ENCODE measurements around the gene VASN. TPM values are rescaled to one million over a fixed set of nuclear protein-coding genes. Genes with fewer than 3 reads are reported as not detected.
"Not testable (repeated sequence)": the region's sequence is repeated elsewhere in the genome, so short reads cannot be mapped to it uniquely, and the experiment has no call there.

The VASN gene
- 6.3 TPM for total RNA-seq
- long read RNA-seq, transcript VASN-201 (2 exons, 2,806 nt): major isoform, 12 of 28 reads
- long read RNA-seq, partial matches to known transcripts: 0 of 28 reads
- long read RNA-seq, other reads (novel, unspliced or antisense): 16 of 28 reads

DNA sequence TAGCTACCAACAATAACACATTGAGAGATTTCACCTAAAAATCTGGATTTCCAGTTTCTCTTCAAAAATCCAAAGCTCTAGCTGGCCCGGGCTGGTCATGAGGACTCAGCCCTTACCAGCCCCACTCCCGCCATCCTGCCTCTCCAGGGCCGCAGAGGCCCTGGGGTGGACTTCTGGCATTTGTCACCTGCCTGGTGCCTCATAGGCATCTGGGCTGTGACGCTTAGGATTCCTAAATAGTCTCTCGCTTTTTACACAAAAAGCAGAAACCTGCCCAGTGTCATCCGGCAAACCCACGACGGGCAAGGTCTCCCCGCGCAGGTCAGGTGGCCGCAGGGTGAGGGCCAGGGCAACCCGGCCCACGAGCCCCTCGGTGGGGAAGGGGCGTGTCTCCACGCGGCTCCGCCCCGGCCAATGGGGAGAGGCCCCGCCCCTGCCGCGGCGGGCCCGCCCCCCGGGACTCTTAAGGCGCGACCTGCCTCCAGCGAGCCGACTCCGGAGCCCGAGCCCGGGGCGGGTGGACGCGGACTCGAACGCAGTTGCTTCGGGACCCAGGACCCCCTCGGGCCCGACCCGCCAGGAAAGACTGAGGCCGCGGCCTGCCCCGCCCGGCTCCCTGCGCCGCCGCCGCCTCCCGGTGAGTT lies at the start of gene VASN:
Gene VASN (plus strand): TSS at position 492 of the 644 bp plus-strand sequence. CDS start 9,030 bp downstream, outside the sequence.
- intact Hi-C loops (cut with DNase I): no loop called here
- peak; percentile 90 for DNase-seq (ENCODE audit: low spot score)

DNA sequence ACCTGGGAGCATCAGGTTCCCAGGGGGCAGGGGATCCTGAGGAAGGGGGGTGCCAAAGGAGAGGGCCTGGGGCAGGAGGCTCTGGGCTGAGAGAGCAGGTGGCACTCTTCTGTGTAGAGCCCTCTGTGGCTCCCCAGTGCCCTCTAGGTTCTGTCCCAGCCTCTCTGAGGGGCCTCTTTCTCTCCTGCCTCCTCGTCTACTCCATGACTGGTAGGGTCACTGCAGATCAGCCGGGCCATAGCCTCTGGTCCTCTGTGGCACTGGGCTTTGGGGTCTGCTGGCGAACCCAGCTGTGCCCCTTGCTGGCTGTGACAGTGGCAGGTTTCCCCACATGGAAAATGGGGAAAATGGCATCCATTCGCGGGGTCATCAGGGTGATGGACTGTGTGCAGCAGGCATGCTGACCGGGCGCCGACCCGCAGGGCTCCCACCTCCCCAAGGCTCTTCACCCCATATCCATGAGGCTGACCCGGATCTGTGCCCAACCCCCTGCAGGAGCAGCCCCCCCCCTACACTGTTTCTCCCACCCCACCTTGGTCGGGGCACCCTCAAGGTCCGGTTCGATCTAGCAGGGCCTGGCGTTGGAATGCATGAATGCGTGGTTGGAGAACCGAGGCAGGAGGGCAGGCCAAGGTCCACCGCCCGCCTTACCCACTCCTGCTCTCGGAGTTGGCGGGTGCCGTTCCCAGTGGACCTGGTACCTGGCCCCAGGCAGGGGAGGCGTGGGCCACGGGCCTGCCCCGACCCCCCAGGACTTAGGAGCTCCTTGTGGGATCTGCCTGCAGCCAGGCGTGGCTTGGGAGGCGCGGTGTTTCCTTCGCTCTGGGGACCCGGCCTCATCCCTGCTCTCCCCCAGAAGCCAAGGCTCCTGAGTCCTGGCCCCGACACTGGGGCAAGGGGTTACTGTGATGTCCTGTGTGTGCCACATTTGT lies 49.3 kb upstream of the VASN start:
- DNase-seq (ENCODE audit: low spot score): no peak
- intact Hi-C loops (cut with DNase I): no loop called here

DNA sequence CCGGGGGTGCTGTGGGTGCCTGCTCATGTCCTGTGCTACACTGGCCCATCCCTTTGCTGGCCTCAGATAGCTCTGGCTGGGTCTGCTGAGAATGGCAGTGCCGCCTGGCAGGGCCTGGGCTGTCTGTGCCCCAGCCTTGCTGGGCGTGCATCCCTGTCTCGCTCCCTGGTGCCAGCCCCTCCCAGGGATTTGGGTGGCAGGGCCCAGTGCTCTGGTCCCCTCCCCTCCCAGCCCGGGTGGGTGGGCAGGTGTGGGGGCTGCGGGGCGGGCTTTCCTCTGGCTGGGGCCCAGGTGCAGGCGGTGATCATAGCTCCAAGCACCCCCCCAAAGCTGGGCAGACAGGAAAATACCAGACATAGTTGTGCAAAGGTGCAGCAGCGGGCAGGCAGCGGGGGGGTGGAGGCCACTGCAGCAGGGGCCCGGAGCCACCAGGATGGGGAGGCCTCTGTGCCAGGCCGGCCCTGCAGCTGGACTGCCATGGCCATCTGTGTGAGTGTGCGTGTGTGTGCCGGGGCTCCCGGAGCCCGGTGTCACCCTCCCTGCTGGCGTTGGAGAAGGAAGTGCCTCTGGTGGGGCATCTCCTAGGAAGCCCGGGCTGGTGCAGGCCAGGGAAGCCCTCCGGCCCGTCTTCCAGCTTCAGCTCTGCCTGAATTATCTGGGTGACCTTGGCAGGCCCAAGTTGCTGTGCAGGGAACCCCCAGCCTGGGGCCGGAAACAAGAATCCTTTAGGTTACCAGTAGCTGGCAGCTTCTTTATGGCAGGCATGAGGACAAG lies 48.4 kb upstream of the VASN start:
- DNase-seq (ENCODE audit: low spot score): no peak
- intact Hi-C loops (cut with DNase I): no loop called here

DNA sequence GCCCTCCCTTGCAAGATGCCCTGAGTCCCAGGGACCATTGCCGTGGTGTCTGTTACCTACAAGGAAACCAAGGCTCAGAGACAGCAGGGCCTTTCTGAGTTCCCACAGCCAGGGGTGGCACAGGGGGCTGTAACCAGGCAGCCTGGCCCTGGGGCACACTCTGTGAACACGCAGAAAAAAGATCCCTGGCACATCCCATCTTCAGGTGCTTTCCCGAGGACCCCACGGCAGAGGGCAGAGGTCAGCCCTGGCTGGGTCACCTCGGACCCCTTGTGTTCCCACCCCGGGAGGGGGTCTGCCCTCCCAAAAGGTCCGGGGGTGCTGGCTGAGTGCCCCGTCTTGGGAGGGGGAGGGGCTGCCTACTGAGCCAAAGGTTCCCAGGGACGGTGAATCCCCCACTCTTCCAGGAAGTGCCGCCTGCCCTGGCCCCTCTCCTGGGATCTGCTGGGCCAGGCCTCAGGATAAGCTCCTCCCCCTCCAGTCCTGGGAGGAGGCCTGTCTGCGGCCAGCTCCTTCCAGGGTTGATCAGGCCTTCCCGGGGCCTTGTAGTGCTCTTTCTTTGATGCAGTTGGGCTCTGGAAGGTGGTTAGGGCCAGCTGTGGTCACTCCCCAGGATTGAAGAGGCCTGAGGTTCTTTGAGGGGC lies 47.7 kb upstream of the VASN start:
- intact Hi-C loops (cut with DNase I): no loop called here
- DNase-seq (ENCODE audit: low spot score): no peak

DNA sequence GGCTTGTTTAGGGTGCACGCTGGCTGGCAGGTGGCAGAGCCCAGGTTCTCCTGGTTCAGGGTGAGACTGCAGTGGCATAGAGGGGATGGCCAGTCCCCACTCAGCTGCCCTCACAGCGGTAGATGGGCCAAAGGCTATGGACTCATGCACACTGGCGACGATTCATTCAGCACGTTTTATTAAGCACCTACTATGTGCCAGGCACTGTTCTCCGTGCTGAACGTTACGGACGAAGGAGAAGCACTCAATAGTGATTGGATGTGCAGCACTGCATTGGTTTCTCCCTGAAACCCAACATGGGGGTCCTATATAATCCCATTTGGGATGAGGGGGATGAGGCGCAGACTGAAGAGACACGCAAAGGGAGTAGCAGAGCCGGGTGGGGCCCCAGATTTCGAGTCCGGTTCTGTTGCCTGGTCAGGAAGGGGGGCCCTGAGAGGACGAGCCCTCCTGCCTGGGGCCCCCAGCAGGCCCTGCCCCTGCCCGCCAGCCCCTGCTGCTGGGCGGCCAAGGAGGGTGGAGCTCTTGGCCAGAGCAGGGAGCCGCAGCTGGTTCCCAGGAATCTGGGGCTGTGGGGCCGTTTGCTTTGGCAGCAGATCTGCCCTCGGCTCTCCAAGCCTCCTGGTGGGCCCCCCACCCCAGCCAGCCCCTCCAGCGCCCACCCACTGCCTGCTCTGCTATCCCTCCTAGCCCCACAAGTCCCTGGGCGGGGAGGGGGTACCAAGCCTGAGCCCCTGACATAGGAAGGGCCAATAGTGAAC lies 47.0 kb upstream of the VASN start:
- intact Hi-C loops (cut with DNase I): loop anchor here (5.0 kb wide), 1 partner anchor 52 kb away; the partner anchor contains the start of gene TFAP4
- no peak for DNase-seq (ENCODE audit: low spot score)

DNA sequence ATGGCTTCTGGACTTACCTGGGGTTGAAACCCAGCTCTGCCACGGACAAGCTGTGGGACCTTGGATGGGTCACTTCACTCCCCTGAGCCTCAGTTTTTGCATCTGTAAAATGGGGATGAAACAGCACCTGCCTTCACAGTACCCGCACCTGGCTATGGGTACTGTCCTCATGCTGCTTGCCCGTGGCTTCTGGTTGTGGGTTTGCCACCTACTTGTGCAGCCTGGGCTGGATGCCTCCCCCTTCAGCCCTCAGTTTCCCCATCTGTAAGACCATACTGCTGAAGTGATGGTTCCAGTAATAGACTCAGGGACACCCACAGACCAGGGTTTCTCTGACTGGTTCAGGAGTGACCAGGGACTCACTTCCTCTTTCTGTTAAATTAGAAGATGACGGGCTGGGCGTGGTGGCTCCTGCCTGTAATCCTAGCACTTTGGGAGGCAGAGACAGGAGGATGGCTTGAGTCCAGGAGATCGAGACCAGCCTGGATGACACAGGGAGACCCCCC lies 46.3 kb upstream of the VASN start:
- intact Hi-C loops (cut with DNase I): loop anchor here (5.0 kb wide), 1 partner anchor 53 kb away; the partner anchor contains the start of gene TFAP4
- no peak for DNase-seq (ENCODE audit: low spot score)

DNA sequence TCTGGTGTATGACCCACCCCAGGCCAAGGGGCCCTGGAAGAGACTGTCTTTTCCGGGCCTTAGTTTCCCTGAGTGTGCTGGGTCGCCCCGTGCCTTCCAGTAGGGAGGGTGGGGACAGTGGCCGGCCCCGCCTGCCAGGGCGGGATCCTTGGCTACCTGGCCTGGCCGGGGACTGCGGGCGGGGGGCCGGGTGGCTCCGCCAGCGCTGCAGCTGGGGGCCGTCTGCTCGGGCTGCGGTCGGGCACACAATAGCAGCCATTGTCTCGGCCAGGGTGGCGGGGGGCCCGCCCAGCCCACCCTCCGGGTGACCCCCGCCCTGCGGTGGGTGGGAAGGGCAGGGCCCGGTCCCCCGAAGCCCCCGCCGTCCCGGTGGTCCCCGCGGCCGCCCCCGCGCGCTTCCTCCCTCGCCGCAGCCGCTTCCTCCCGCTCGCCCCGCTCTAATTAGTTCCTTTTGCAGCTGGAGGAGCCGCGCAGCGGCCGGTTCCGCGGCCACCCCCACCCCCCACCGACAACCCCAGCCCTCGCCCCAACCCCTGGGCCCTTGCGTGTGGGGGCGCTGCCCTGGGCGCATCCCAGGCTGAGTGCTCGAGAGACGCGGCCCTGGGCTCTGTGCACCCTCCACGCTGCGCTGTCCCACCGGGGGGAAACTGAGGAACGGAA lies 44.1 kb upstream of the VASN start:
- intact Hi-C loops (cut with DNase I): loop anchor here (2.0 to 5.0 kb wide), 2 partner anchors 13 to 55 kb away; partner anchors contain the start of gene TFAP4
- no peak for DNase-seq (ENCODE audit: low spot score)

DNA sequence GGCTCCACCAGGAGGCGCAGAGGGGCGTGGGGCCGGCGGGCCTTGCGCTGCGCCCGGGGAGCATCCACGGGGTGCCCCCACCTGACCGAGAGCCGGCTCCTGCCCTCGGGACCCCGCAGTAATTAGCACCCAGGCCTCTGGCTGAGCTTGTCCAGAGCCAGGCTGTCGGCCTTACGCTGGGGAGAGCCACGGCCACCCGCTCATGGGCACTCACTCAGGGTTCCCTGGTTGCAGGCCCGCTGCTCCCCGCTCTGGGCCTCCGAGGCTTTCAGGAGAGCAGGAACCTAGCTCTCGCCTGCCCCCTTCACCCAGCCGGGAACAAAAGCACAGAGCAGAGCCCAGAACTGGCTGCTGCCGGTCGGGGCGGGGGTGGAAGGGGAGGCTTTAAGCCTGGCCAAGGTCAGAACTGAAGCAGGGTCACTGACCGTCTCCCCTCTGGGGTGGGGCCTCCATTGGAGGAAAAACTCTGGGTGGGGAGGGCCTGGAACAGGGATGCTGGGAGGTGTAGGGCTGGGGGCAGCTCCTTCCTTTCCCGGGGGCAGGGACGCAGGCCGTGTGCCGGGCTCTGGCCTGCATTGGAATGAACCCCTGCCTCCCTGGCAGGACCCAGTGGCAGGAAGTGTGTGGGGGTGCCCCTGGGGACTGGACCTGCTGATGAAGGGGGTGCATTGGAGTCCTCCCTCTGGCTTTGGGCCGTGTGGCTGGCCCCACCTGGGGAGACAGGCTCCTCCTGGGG lies 43.4 kb upstream of the VASN start:
- peak; percentile 91 for DNase-seq (ENCODE audit: low spot score)
- intact Hi-C loops (cut with DNase I): loop anchor here (2.0 to 5.0 kb wide), 2 partner anchors 13 to 56 kb away; partner anchors contain the start of gene TFAP4

DNA sequence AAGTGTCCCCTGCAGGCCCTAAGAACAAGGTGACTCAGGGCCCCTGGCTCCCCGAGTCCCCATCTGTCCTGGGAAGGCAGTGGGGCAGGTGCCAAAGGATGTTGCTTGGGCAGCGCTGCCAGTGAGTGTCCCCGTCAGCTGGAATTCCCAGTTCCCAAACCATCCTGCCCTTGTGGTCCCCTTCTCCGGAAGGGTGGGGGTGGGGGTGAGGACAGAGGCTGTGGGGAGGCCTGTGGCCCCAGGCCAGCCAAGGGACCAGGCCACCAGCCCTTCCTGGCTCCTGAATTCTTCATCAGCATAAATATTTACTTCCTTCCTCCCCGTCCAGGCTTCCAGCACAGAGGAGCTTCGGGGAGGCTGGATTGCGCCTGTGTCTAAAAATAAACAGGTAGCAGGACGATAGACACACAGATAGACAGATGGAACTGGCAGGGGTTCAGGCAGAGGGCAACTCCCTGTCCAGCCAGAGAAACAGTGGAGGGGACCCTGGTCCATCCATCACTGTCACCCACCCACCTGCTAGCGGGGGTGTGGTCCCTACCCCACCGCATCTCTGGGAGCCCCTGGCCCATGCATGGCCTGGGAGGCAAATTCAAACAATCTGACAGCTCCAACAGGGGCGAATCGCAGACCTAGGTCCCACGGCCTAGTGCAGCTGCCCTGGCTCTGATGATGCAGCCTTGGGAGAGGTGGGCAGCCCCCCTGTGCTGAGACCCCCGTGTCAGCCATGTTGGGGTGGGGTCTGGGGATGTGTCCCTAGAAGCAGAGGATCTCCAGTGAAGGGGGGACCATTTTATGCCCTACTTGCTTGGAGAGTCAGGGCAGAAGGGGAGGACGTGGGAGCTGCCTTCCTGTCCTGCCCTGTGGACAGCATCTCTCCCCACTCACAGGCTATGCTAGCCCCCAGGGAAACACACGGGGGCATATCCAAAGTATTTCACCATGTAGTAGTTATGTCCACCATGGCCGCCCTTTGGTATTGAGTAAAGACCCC lies 42.6 kb upstream of the VASN start:
- no peak for DNase-seq (ENCODE audit: low spot score)
- intact Hi-C loops (cut with DNase I): loop anchor here (2.0 to 5.0 kb wide), 2 partner anchors 14 to 57 kb away; partner anchors contain the start of gene TFAP4

DNA sequence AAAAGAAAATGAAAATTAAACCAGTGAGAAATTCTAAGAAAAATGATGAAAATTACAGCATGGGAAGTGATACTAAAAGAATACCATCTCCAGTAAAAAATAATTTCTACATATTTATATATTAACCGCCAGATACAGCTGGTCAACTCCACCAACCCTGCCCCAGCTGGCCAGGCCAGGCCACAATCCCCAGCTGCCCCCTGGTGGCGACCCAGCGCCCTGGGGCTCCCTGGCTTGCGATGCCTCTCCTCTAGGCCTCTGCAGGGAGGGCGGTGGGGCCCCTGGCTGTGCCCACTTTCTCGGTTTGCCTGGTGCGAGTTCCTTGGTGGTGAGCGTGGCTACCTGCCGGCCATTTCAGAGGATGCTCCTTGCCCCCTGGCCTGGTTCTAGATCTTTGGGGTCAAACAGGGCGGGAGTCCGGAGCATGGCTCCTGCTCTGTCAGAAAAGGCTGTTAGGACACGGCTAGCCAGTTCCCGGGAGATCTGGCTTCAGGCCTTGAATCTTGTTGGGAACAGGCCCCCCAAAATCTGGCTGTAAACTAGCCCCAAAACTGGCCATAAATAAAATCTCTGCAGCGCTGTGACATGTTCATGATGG lies 41.3 kb upstream of the VASN start:
- intact Hi-C loops (cut with DNase I): loop anchor here (1.0 kb wide), 1 partner anchor 42 kb away; no protein-coding TSS in a partner anchor

DNA sequence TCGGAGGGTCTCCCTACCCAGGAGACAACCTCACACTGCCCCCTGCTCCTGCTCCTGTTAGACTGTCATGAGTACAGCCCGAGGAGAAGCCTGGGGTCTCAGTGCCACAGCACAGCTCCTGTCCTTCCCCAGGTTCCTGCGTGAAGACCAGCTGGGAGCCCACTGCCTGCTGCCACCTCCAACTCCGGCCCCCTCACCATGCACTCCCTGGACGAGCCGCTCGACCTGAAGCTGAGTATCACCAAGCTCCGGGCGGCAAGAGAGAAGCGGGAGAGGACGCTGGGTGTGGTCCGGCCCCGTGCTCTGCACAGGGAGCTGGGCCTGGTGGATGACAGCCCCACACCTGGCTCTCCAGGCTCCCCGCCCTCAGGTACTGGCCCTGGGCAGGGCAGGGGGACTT lies 39.6 kb upstream of the VASN start:
- DNase-seq (ENCODE audit: low spot score): no peak
- intact Hi-C loops (cut with DNase I): no loop called here

More for the DNA sequence above, 41.3 kb upstream of the VASN start:
- DNase-seq (ENCODE audit: low spot score): peak; percentile 95

DNA sequence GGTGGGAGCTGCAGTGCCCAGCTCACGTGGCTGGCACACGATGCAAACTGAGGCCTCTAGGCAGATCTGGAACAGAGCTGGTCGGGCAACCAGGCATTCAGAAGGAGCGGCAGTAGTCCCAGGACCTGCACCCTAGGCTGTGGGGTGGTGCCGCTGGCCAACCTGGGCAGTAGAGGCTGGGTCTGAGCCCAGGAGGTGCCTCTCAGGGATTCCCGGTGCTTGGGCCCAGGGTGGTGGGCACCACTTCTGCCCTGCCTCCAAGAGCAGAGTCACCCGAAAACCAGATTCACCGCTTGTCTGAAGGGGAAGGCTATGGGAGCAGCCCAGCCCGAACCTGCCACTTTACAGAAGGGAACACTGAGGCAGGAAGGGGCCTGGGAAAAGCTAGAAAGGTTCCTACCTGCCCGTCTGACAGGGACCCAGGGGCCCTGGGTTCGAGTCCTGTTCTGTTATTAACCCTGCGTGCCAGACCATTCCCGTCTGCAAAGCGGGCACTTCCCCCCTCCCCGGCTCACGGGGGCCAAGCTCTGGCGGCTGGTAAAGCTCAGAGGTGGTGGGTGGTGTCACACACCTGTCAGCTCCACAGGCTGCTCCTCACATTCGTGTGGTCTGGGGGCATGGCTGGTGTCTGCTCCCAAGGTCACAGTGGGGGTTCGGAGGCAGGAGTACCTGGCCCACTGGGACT lies 38.9 kb upstream of the VASN start:
- intact Hi-C loops (cut with DNase I): no loop called here
- no peak for DNase-seq (ENCODE audit: low spot score)

DNA sequence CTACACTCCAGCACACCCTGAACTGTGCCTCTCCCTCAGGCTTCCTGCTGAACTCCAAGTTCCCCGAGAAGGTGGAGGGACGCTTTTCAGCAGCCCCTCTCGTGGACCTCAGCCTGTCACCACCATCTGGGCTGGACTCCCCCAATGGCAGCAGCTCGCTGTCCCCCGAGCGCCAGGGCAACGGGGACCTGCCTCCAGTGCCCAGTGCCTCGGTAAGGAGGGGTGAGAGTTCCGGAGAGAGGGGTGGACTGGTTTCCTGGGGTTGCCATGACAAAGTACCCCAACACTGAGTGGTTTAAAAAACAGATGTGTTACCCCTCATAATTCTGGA lies 38.4 kb upstream of the VASN start:
- DNase-seq (ENCODE audit: low spot score): no peak
- intact Hi-C loops (cut with DNase I): no loop called here

DNA sequence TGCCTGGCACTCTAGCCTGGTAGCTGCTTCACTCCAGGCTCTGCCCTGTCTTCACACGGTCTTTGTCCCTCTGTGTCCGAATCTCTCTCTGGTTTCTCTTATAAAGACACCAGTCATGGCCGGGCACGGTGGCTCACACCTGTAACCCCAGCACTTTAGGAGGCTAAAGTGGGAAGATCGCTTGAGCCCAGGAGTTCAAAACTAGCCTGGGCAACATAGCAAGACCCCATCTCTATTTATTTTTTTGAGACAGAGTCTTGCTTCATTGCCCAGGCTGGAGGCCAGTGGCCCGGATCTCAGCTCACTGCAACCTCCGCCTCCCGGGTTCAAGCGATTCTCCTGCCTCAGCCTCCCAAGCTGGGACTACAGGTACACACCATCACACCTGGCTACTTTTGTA lies 37.9 kb upstream of the VASN start:
- DNase-seq (ENCODE audit: low spot score); intact Hi-C loops (cut with DNase I): not testable (repeated sequence)
